Measurements from ENCODE around the gene PI4K2A.
A peak's percentile ranks its signal among the peaks of the same experiment; 100 is the strongest.
"Not testable (repeated sequence)": the region's sequence is repeated elsewhere in the genome, so short reads cannot be mapped to it uniquely, and the experiment has no call there.

Gene PI4K2A

GRCh38 chr10:97675222-97675621, 34.8 kb downstream of the PI4K2A start:
- no peak for DNase-seq

GRCh38 chr10:97676770-97677581, 36.5 kb downstream of the PI4K2A start:
- peak; percentile 31 to 33 for DNase-seq

- no peak for DNase-seq
Measured at GRCh38 chr10:97679594-97679993, 39.1 kb downstream of the PI4K2A start.

- DNase-seq, result no peak
Measured at GRCh38 chr10:97682042-97682441, 41.6 kb downstream of the PI4K2A start.

- DNase-seq, result peak; percentile 68 to 76
Measured at GRCh38 chr10:97683556-97684367, 43.3 kb downstream of the PI4K2A start.

GRCh38 chr10:97684368-97684713, 43.9 kb downstream of the PI4K2A start:
- DNase-seq, result not testable (repeated sequence)

- peak; percentile 16 to 31 for DNase-seq
Measured at GRCh38 chr10:97684866-97685394, 44.5 kb downstream of the PI4K2A start.

- DNase-seq, result peak; percentile 54 to 58
Measured at GRCh38 chr10:97685395-97685958, 45.0 kb downstream of the PI4K2A start.

- peak in 1 of 2 donors; percentile 14 for DNase-seq
Measured at GRCh38 chr10:97686301-97686961, 46.0 kb downstream of the PI4K2A start.

GRCh38 chr10:97686962-97687784, 46.7 kb downstream of the PI4K2A start, which contains the start of gene AVPI1:
TSS of gene AVPI1 (minus strand) at chr10:97687241. CDS start at chr10:97679905, 7,336 bp downstream.
- peak; percentile 97 to 98 for DNase-seq

- DNase-seq, result peak; percentile 70 to 95
Measured at GRCh38 chr10:97687785-97688781, 47.6 kb downstream of the PI4K2A start.

- peak; percentile 95 to 100 for DNase-seq
Measured at GRCh38 chr10:97689559-97690020, 49.1 kb downstream of the PI4K2A start.

- DNase-seq, result peak; percentile 50 to 55
Measured at GRCh38 chr10:97690133-97690532, 49.7 kb downstream of the PI4K2A start.

- DNase-seq, result not testable (repeated sequence)
Measured at GRCh38 chr10:97698072-97698655, 57.7 kb downstream of the PI4K2A start.

- peak; percentile 67 to 89 for DNase-seq
Measured at GRCh38 chr10:97701438-97702069, 61.1 kb downstream of the PI4K2A start.

- no peak for DNase-seq
Measured at GRCh38 chr10:97703398-97704067, 63.1 kb downstream of the PI4K2A start.

- DNase-seq, result no peak
Measured at GRCh38 chr10:97704341-97704740, 63.9 kb downstream of the PI4K2A start.

- no peak for DNase-seq
Measured at GRCh38 chr10:97705006-97705670, 64.7 kb downstream of the PI4K2A start.
